ENCODE data around the gene LRP4. TPM values are rescaled to one million over a fixed set of nuclear protein-coding genes. Genes with fewer than 3 reads are reported as not detected.

Gene LRP4
- total and polyA plus RNA-seq, 3 donors from 2014 or later = 4.9 to 8.1 (median 7.8) TPM

DNA sequence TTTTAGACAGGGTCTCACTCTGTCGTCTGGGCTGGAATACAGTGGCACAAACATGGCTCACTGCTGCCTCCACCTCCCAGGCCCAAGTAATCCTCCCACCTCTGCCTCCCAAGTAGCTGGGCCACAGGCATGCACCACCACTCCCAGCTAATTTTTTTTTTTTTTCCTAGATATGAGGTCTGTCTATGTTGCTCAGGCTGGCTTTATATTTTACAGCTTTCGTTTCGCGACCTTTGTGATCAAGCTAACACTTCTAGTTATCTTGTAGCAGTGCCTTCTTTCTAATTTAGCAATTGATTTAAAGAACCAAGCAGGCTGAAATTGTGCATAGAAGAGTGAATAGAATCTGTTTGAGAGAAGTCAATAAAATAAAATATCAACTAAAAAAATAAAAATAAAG is 83.5 kb downstream of the LRP4 start:
- WGBS, 2 donors = 88 to 90% methylated on average over 4 of the region's 4 CpGs
- TF ChIP-seq POLR2A (IDR thresholded peaks at IDR 0.05) = no peak
- TF ChIP-seq, protein P1, sequence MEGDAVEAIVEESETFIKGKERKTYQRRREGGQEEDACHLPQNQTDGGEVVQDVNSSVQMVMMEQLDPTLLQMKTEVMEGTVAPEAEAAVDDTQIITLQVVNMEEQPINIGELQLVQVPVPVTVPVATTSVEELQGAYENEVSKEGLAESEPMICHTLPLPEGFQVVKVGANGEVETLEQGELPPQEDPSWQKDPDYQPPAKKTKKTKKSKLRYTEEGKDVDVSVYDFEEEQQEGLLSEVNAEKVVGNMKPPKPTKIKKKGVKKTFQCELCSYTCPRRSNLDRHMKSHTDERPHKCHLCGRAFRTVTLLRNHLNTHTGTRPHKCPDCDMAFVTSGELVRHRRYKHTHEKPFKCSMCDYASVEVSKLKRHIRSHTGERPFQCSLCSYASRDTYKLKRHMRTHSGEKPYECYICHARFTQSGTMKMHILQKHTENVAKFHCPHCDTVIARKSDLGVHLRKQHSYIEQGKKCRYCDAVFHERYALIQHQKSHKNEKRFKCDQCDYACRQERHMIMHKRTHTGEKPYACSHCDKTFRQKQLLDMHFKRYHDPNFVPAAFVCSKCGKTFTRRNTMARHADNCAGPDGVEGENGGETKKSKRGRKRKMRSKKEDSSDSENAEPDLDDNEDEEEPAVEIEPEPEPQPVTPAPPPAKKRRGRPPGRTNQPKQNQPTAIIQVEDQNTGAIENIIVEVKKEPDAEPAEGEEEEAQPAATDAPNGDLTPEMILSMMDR (IDR thresholded peaks at IDR 0.05) = no peak
- Histone ChIP-seq H3K9me3 (no peaks in the 10 kb centered on the region), H3K27ac (no peak overlapping the region), H3K36me3 (ENCODE audit: low read depth, missing control alignments) (no peaks in the 10 kb centered on the region), H3K4me1 (no peaks in the 10 kb centered on the region), H3K4me3 (no peak overlapping the region), H3K27me3 (no peaks in the 10 kb centered on the region)
- intact Hi-C loops (cut with DNase I; ENCODE audit: low total_unique reads) = no loop called here
- DNase-seq = no peak

DNA sequence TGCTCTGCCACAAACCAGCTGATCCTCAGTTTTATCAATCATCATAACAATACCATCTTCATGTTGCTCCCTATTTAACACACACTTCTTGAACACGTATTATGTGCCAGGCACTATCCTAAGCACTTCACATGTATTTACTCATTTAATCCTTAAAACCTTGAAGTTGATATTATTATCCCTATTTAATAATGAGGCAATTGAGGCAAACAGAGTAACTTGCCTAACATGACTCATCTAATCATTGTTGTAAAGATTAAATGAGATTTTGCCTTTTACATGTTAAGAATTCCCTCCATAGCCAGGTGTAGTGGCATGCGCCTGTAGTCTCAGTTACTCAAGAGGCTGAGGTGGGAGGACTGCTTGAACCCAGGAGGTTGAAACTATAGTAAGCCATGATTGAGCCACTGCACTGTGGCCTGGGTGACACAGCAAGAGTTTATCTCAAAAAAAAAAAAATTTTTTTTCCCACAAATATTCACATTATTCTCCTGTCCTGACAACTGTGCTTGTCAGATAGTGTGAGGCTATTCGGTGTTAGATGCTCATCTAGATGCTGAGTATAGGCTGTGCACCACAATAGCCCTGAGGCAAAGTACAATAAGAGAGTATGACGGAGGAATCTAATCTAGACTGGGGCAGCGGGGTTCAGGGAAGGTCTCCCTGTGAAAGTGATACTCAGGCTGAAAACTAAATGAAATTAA is 85.7 kb downstream of the LRP4 start:
- no peak for DNase-seq
- H3K27ac ChIP-seq = no peak overlapping the region
- peaks cover 10% of the 10 kb centered on the region for H3K4me1 ChIP-seq
- H3K36me3 ChIP-seq (ENCODE audit: low read depth, missing control alignments) = no peaks in the 10 kb centered on the region
- no peaks in the 10 kb centered on the region for H3K9me3 ChIP-seq
- intact Hi-C loops (cut with DNase I; ENCODE audit: low total_unique reads) = no loop called here
- 80 to 88% methylated on average over 5 of the region's 5 CpGs for WGBS, 2 donors
- H3K4me3 ChIP-seq = no peak overlapping the region
- no peak for TF ChIP-seq POLR2A (IDR thresholded peaks at IDR 0.05)
- TF ChIP-seq, protein P1 (IDR thresholded peaks at IDR 0.05) = no peak
- H3K27me3 ChIP-seq = no peaks in the 10 kb centered on the region

DNA sequence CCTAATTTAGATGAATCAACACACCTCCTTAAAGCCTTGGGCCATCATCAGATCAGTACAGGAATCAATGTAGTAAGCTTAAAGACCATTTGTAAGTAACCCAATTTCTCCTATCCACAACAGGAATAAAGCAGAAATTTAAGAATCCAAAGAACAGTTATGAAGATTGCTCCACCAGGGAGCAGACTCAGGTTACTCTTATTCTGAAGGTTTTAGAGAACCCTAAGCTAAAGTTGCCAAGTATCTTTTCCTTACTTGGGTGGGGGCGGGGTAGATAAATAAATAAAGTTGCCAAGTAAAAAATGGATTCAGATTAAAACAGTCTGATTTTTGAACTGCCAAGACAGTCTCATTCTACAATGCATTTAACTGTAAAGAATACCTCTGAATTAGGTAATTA is 90.4 kb downstream of the LRP4 start:
- intact Hi-C loops (cut with DNase I; ENCODE audit: low total_unique reads) = no loop called here
- Histone ChIP-seq H3K9me3 (no peaks in the 10 kb centered on the region), H3K36me3 (ENCODE audit: low read depth, missing control alignments) (no peaks in the 10 kb centered on the region), H3K27ac (peak overlapping the region in 1 of 2 donors; percentile 65), H3K4me3 (no peak overlapping the region), H3K27me3 (no peaks in the 10 kb centered on the region), H3K4me1 (peaks cover 25% of the 10 kb centered on the region)
- 18 to 50% methylated on average over 1 of the region's 1 CpG for WGBS, 2 donors
- TF ChIP-seq POLR2A (IDR thresholded peaks at IDR 0.05) = no peak
- TF ChIP-seq, protein P1 (IDR thresholded peaks at IDR 0.05) = no peak
- DNase-seq = no peak

DNA sequence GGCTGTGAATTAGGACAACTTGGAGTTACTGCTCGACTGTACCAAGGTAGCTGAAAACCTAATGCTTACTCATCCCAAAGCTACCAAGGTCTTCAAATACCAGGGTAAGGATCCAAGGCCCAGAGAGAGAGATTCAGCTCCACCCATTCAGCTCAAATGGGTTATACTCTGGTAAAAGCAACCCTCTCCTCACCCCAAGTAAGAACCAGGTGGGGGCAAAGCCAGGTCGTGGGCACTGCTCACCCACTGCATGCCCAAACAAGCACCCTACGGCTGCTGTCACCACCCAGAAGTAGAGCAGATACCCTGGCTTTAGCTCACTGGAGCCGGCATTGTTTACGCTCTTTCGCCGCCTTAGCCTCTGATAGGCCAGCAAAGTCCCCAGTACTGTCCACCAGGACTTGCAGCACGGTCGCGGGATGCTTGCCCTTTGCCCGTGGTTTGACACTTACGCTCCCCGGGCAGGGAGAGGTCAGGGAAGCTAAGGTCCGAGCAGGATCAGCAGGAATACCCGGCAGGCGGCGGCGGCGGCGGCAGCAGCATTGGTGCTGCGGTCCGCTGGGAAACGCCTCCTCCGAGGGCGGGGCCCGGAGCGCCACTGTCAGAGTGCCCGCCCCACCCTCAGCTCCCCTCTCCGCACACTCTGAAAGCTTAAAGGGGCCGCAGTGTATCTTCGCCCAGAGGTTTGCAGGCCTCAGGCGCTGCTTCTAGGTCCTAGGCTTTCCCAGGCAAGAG is 91.9 kb downstream of the LRP4 start:
- 1 to 2% methylated on average over 9 to 19 of the region's 32 CpGs for WGBS, 2 donors
- DNase-seq = peak; percentile 94
- intact Hi-C loops (cut with DNase I; ENCODE audit: low total_unique reads) = no loop called here

More for the DNA sequence above, 91.9 kb downstream of the LRP4 start:
- H3K27ac ChIP-seq = peak overlapping the region; percentile 45 to 65
- H3K4me3 ChIP-seq = peak overlapping the region; percentile 53 to 84
- no peaks in the 10 kb centered on the region for H3K27me3 ChIP-seq
- H3K4me1 ChIP-seq = peaks cover 25% of the 10 kb centered on the region
- no peak for TF ChIP-seq POLR2A (IDR thresholded peaks at IDR 0.05)
- TF ChIP-seq, protein P1 (IDR thresholded peaks at IDR 0.05) = peak in 2 of 3 experiments; percentile 9 to 21
- no peaks in the 10 kb centered on the region for H3K9me3 ChIP-seq
- H3K36me3 ChIP-seq (ENCODE audit: low read depth, missing control alignments) = no peaks in the 10 kb centered on the region

All from testis (tissue), 3 donors.